Effector memory CD8-positive, alpha-beta T cell (primary cell): ENCODE results near the gene HOXB3.

Experiments used
- ATAC-seq: fragments of 150-1000 bp; cut with Tn5 transposase; replicated peaks from 2 replicates; pipeline ENCODE4 v1.10.0; 2021; ENCODE audit warnings: mild to moderate bottlenecking, moderate library complexity
- DNase-seq, 3 experiments: peaks; one replicate each; pipeline ENCODE4 v3.0.0; 2021
- H3K27ac Mint-ChIP-seq, 2 donors: one replicate each; pipeline ENCODE4 v1.8.0; 2022; ENCODE audit warnings: mild to moderate bottlenecking in 2 of 2, mixed read lengths in 2 of 2, moderate library complexity in 2 of 2
- H3K27me3 Mint-ChIP-seq, 2 donors: one replicate each; pipeline ENCODE4 v1.8.0; 2022; ENCODE audit warnings: mixed read lengths in 2 of 2
- H3K36me3 Mint-ChIP-seq: one replicate; pipeline ENCODE4 v1.8.0; 2022; ENCODE audit warnings: mild to moderate bottlenecking, moderate library complexity, mixed read lengths; ENCODE audit not compliant: insufficient read depth
- H3K4me1 Mint-ChIP-seq, 2 donors: one replicate each; pipeline ENCODE4 v1.8.0; 2022; ENCODE audit warnings: low read depth in 2 of 2, mixed read lengths in 2 of 2
- H3K4me3 Mint-ChIP-seq, 2 donors: one replicate each; pipeline ENCODE4 v1.8.0; 2022; ENCODE audit warnings: mild to moderate bottlenecking in 2 of 2, mixed read lengths in 2 of 2, moderate library complexity in 2 of 2
- H3K9me3 Mint-ChIP-seq, 2 donors: one replicate each; pipeline ENCODE4 v1.8.0; 2022; ENCODE audit warnings: mixed read lengths in 2 of 2

Gene HOXB3

GRCh38 chr17:48558057-48558830 lies 31.8 kb downstream of the HOXB3 start:
- DNase-seq (no peak), ATAC-seq (no peak)
- Mint-ChIP-seq H3K4me1 (peaks cover 4 to 9% of the 10 kb centered on the region in 2 donors), H3K4me3 (no peak overlapping the region), H3K36me3 (peaks cover 3% of the 10 kb centered on the region), H3K9me3 (no peaks in the 10 kb centered on the region), H3K27me3 (no peaks in the 10 kb centered on the region), H3K27ac (no peak overlapping the region)

- Mint-ChIP-seq H3K9me3 (no peaks in the 10 kb centered on the region), H3K27ac (no peak overlapping the region), H3K4me1 (peaks cover 2 to 6% of the 10 kb centered on the region in 2 donors), H3K4me3 (no peak overlapping the region), H3K27me3 (no peaks in the 10 kb centered on the region), H3K36me3 (peaks cover 3% of the 10 kb centered on the region)
- DNase-seq (no peak), ATAC-seq (no peak)
Observed at GRCh38 chr17:48556576-48557401, 33.3 kb downstream of the HOXB3 start.

DNA sequence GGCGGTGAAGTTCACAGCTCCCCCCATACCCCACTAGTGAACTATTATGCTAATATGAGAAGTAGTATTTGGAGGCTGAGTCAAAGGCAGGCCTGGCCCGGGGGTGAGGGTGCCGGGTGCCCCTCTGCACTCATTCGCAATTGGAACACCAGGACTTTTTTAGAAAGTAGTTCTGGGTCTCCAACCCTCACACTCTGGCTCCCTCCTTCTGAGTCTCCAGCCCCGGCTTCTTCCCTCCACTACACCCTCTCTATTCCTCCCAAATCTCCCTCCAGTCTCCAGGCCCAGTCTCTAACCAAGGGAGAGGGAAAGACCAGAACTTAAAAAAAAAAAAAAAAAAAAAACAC lies 33.8 kb downstream of the HOXB3 start:
- peaks cover 0 to under 1% of the 10 kb centered on the region in 2 donors for H3K4me1 Mint-ChIP-seq
- peaks cover 3% of the 10 kb centered on the region for H3K36me3 Mint-ChIP-seq
- H3K9me3 Mint-ChIP-seq, result no peaks in the 10 kb centered on the region
- no peaks in the 10 kb centered on the region for H3K27me3 Mint-ChIP-seq
- DNase-seq (no peak), ATAC-seq (no peak)
- H3K27ac Mint-ChIP-seq, result no peak overlapping the region
- no peak overlapping the region for H3K4me3 Mint-ChIP-seq

GRCh38 chr17:48555258-48556228 lies 34.5 kb downstream of the HOXB3 start:
- no peaks in the 10 kb centered on the region for H3K4me1 Mint-ChIP-seq
- H3K27ac Mint-ChIP-seq, result no peak overlapping the region
- no peak for DNase-seq

DNA sequence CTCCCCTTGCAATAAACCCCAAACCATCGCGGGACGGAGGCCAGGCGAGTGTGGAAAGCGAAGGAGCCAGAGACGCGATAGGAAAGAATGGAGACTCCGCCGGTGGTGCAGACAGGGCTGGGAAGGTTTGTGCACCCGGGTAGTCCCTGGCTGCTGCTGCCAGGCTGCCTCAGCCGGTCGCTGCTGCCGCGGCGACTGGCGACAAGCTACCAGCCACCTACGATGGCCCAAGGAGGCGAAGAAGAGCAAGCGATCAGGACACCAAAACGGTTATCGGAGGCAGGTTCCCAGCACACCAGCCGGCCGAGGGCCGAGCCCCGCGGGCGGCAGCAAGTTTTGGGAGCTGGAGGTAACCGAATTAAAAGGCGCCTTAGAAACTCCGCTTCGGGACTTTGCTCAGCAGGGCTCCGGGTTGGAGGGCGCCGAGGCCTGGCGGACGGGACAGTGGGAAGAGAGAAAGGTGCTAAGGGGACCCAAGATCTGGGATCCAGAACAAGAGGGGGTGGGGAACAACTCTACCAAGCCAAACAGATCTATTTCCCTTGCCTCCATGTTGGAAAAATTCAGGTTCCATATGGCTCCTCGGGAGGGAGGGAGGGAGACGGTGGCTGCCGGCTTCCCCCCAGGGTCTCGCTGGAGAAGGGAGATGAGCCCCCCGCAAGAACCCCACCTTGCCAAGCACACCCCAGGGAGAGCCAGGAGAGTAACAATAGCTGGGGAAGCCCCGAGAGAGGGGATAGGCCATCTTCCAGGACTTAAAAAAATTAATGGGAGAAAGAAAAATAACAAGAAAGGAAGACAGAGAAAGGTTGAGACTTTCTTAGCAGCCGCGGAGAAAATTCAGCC lies 35.4 kb downstream of the HOXB3 start:
- H3K4me1 Mint-ChIP-seq, result no peaks in the 10 kb centered on the region
- no peaks in the 10 kb centered on the region for H3K9me3 Mint-ChIP-seq
- H3K27me3 Mint-ChIP-seq, result no peaks in the 10 kb centered on the region
- peak overlapping the region; percentile 0 to 66 for H3K4me3 Mint-ChIP-seq
- ATAC-seq, result no peak
- H3K36me3 Mint-ChIP-seq, result peaks cover 3% of the 10 kb centered on the region
- no peak for DNase-seq
- no peak overlapping the region for H3K27ac Mint-ChIP-seq

More at GRCh38 chr17:48555258-48556228, 34.5 kb downstream of the HOXB3 start:
- Mint-ChIP-seq H3K9me3 (no peaks in the 10 kb centered on the region), H3K36me3 (peaks cover 3% of the 10 kb centered on the region), H3K4me3 (peak overlapping the region; percentile 0 to 66), H3K27me3 (no peaks in the 10 kb centered on the region)
- ATAC-seq, result peak; percentile 39

- Mint-ChIP-seq H3K27me3 (no peaks in the 10 kb centered on the region), H3K36me3 (peaks cover 3% of the 10 kb centered on the region), H3K27ac (no peak overlapping the region), H3K9me3 (no peaks in the 10 kb centered on the region), H3K4me1 (no peaks in the 10 kb centered on the region), H3K4me3 (no peak overlapping the region)
- DNase-seq (no peak), ATAC-seq (no peak)
Observed at GRCh38 chr17:48553826-48554225, 36.2 kb downstream of the HOXB3 start.

- no peak for DNase-seq
- Mint-ChIP-seq H3K36me3 (peaks cover 3% of the 10 kb centered on the region), H3K4me1 (no peaks in the 10 kb centered on the region), H3K27ac (no peak overlapping the region), H3K9me3 (no peaks in the 10 kb centered on the region), H3K4me3 (no peak overlapping the region), H3K27me3 (no peaks in the 10 kb centered on the region)
- ATAC-seq, result no peak
Observed at GRCh38 chr17:48553190-48553547, 36.9 kb downstream of the HOXB3 start.

DNA sequence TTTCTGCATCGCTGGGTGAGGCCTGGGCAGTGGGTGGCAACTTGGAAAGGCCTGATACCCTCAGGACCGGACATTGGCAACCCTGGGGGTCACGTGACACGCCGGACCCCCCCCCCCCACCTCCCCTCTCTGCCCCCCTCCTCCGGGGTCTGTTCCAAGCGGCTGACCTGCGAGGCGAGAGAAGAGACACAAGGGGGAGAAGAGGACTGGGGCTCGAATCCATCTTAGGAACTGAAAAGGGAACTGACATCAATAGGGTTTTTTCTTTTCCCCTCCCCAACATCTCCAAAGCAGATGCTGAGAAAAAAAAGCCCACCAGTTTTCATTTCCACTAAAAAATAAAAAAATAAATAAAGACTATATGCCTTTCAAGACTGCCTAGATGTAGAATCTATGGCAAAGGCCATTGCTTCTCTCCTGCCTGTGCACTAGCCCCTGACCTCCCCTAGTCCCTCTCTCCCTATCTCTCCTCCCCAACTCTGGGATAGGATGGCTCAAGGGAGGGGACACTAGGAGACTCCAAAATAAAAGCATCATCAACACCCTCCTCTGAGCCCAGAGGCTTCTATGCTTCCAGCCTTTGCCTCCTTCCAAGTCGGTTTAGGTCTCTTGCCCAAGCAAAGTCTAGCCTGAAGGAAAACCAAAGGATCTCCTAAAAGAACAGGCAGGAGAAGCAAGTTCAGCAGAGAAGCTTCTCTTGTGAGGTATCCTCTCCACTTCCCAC lies 37.4 kb downstream of the HOXB3 start:
- H3K27me3 Mint-ChIP-seq, result no peaks in the 10 kb centered on the region

DNA sequence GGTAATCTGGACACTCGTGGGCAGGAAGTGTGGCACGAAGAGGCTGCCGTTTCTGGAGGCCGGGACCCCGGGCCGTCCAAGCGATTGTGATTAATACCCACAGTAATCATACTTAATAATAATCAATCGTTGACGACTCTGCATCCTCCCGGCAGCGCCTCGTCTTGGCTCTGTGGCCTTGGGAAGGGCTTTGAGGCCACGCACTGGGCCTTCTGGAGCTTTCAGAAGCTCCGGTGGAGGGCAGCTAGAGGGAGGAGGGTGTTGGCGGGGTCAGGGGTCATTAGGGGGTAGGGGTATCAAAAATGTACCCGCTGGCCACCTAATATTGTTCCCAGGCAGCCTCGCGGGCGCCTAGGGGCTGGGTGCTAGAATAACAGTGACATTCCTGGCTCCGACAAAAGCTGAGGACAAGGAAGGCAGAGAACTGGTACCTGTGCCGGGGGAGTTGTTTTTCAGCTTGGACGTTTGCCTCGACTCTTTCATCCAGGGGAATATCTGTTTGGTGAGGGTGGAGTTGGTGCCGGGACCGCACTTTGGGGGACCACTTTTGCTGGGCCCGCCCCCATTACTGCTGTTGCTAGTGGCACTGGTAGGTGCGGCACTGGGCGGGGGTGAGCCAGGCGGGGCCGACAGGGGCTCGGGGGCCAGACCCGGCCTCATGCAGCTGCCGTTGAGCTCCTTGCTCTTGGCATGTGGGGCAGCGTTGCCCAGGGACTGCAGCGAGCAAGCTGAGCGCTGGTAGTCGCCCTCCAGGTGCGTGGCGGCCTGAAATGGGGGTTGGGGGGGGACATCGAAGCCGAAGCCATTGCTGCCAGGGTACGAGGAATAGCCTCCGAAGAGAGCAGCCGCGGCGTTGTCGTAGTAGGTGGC lies 38.2 kb downstream of the HOXB3 start:
- H3K36me3 Mint-ChIP-seq, result peaks cover 3% of the 10 kb centered on the region
- no peaks in the 10 kb centered on the region for H3K9me3 Mint-ChIP-seq
- H3K4me3 Mint-ChIP-seq, result no peak overlapping the region
- H3K4me1 Mint-ChIP-seq, result no peaks in the 10 kb centered on the region
- ATAC-seq (no peak), DNase-seq (no peak)
- no peaks in the 10 kb centered on the region for H3K27me3 Mint-ChIP-seq
- no peak overlapping the region for H3K27ac Mint-ChIP-seq

More for the DNA sequence above, 37.4 kb downstream of the HOXB3 start:
- DNase-seq (no peak), ATAC-seq (no peak)
- Mint-ChIP-seq H3K27ac (no peak overlapping the region), H3K36me3 (peaks cover 3% of the 10 kb centered on the region), H3K4me1 (no peaks in the 10 kb centered on the region), H3K4me3 (no peak overlapping the region), H3K9me3 (no peaks in the 10 kb centered on the region)

- Mint-ChIP-seq H3K9me3 (no peaks in the 10 kb centered on the region), H3K4me3 (no peak overlapping the region), H3K36me3 (peaks cover 6% of the 10 kb centered on the region), H3K4me1 (no peaks in the 10 kb centered on the region), H3K27me3 (peaks cover 0 to 2% of the 10 kb centered on the region in 2 donors), H3K27ac (no peak overlapping the region)
- DNase-seq (no peak), ATAC-seq (no peak)
Observed at GRCh38 chr17:48551214-48551555, 38.9 kb downstream of the HOXB3 start.

DNA sequence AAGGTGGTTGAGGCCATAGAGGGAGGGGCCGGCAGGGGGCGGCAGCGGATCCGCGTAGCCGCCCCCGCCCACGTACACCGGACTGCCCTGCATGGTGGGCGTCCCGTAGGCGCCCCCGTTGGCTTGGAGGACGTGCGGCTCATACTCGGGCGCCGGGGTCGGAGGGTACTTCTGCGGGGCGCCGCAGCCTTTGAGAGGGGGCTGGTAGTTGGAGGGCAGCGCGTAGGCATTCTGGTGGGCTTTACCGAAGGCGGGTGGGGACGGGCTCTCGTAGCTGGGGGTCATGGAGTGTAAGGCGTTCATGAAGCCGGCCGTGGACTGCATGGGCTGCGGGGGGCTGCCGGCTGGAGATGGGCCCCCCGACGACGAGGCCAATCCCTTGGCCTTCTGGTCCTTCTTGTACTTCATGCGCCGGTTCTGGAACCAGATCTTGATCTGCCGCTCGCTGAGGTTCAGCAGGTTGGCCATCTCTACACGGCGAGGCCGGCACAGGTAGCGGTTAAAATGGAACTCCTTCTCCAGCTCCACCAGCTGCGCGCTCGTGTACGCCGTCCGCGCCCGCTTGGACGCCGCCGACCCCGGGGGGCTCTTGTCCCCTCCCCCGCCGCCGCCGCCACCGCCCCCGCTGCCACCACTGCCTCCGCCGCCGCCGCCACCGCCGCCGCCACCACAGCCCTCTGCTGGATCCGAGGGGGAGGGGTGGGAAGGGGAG lies 39.4 kb downstream of the HOXB3 start:
- Mint-ChIP-seq H3K4me3 (no peak overlapping the region), H3K27me3 (peaks cover 0 to 6% of the 10 kb centered on the region in 2 donors), H3K27ac (no peak overlapping the region), H3K9me3 (no peaks in the 10 kb centered on the region), H3K36me3 (peaks cover 6% of the 10 kb centered on the region), H3K4me1 (no peaks in the 10 kb centered on the region)
- ATAC-seq, result no peak
- DNase-seq, result no peak
